ENCODE data around the gene ATXN7L1.

- TF ChIP-seq, protein P1, sequence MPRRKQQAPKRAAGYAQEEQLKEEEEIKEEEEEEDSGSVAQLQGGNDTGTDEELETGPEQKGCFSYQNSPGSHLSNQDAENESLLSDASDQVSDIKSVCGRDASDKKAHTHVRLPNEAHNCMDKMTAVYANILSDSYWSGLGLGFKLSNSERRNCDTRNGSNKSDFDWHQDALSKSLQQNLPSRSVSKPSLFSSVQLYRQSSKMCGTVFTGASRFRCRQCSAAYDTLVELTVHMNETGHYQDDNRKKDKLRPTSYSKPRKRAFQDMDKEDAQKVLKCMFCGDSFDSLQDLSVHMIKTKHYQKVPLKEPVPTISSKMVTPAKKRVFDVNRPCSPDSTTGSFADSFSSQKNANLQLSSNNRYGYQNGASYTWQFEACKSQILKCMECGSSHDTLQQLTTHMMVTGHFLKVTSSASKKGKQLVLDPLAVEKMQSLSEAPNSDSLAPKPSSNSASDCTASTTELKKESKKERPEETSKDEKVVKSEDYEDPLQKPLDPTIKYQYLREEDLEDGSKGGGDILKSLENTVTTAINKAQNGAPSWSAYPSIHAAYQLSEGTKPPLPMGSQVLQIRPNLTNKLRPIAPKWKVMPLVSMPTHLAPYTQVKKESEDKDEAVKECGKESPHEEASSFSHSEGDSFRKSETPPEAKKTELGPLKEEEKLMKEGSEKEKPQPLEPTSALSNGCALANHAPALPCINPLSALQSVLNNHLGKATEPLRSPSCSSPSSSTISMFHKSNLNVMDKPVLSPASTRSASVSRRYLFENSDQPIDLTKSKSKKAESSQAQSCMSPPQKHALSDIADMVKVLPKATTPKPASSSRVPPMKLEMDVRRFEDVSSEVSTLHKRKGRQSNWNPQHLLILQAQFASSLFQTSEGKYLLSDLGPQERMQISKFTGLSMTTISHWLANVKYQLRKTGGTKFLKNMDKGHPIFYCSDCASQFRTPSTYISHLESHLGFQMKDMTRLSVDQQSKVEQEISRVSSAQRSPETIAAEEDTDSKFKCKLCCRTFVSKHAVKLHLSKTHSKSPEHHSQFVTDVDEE (CRISPR knock-in tag; IDR thresholded peaks at IDR 0.05) = no peak
- no peak for TF ChIP-seq SNAI2 (CRISPR knock-in tag; IDR thresholded peaks at IDR 0.05)
- no peak for TF ChIP-seq ZFP30 (CRISPR knock-in tag; IDR thresholded peaks at IDR 0.05)
- no peak for TF ChIP-seq CSDC2 (CRISPR knock-in tag; IDR thresholded peaks at IDR 0.05)
- TF ChIP-seq TOX (CRISPR knock-in tag; IDR thresholded peaks at IDR 0.05; ENCODE audit: borderline replicate concordance) = no peak
- no peak for TF ChIP-seq ZFP3 (CRISPR knock-in tag; IDR thresholded peaks at IDR 0.05)
- TF ChIP-seq RARB (CRISPR knock-in tag; IDR thresholded peaks at IDR 0.05) = no peak
Observed at GRCh38 chr7:105596866-105597265, 279.5 kb downstream of the ATXN7L1 start.
